Loucy (cell line): ENCODE data around the gene ALKBH3.

Experiments
- CTCF ChIP-seq: fragments of 200-600 bp; sonication (generic); conservative IDR thresholded peaks from 2 replicates; pipeline ENCODE4 v1.5.1; 2014; ENCODE audit warnings: mild to moderate bottlenecking, antibody characterized with exemption, low read length
- EZH2phosphoT487 ChIP-seq: fragments of 200-600 bp; IDR thresholded peaks from 2 replicates; pipeline ENCODE4 v1.6.1; 2018; ENCODE audit warnings: antibody characterized with exemption, mild to moderate bottlenecking, moderate library complexity, borderline replicate concordance

- TF ChIP-seq EZH2phosphoT487 (no peak), CTCF (no peak)
These were observed 46.3 kb upstream of the ALKBH3 start for GRCh38 chr11:43834286-43834685.
